HL-60 (cell line): Measurements from ENCODE around the gene DOCK7.
"Not testable (repeated sequence)": the region's sequence is repeated elsewhere in the genome, so short reads cannot be mapped to it uniquely, and the experiment has no call there.

Source experiments
- DNase-seq, 2 experiments: peaks; one replicate each; pipeline ENCODE4 v3.0.0-alpha.2; 2010 to 2020; ENCODE audit warnings: low read depth in 1 of 2, low spot score in 1 of 2
- H3K27ac ChIP-seq: fragments of 250-450 bp; sonication (Bioruptor Pico); replicated peaks from 2 replicates; pipeline ENCODE4 v1.5.1; 2020; ENCODE audit warnings: mild to moderate bottlenecking, moderate library complexity
- H3K27me3 ChIP-seq: fragments of 250-450 bp; sonication (Bioruptor Pico); 2 replicates; pipeline ENCODE4 v1.5.1; 2021; ENCODE audit warnings: mild to moderate bottlenecking, moderate library complexity; ENCODE audit not compliant: insufficient read depth, poor library complexity, severe bottlenecking
- H3K4me3 ChIP-seq: replicated peaks from 2 replicates; pipeline ENCODE4 v1.5.1; 2011; ENCODE audit warnings: mild to moderate bottlenecking, control low read depth, low read length; ENCODE audit not compliant: insufficient read depth
- CTCF ChIP-seq: IDR thresholded peaks from one replicate; pipeline ENCODE4 v1.5.1; 2011; ENCODE audit warnings: low read length, control low read depth, inconsistent platforms; ENCODE audit not compliant: insufficient read depth
- GABPA ChIP-seq: IDR thresholded peaks from 2 replicates; pipeline ENCODE4 v1.6.1; 2012; ENCODE audit warnings: low read depth
- POLR2AphosphoS5 ChIP-seq: IDR thresholded peaks from 2 replicates; pipeline ENCODE4 v1.6.1; 2012; ENCODE audit warnings: low read depth
- SPI1 ChIP-seq: IDR thresholded peaks from 2 replicates; pipeline ENCODE4 v1.6.1; 2012; ENCODE audit warnings: low read depth, mild to moderate bottlenecking, borderline replicate concordance
- TF ChIP-seq, protein P1 (sequence below): IDR thresholded peaks from 2 replicates; pipeline ENCODE4 v1.6.1; 2012; ENCODE audit warnings: low read depth; ENCODE audit not compliant: insufficient replicate concordance

DOCK7 gene

DNA sequence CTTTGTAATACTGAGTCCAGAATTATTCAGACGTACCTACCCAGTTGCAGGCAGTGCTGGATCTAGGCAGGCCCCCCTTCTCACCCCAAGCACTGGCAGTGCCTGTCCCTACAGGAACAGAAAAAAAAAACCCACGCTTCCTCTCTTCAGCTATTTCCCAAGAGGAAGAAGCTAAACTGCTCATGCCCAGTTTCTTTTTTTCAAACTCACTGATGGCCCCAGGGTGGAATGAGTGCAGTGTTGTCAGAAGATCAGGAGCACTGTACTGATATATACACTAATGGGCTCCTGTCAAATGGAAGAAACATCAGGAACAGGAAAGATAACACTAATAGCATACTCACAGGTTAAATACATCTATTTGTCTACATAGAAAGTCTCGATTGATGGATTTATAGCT is 28.2 kb upstream of the DOCK7 start:
- H3K27me3 ChIP-seq: no peaks in the 10 kb centered on the region
- no peak for TF ChIP-seq GABPA
- peak; percentile 69 for TF ChIP-seq SPI1
- peak; percentile 7 to 57 for DNase-seq
- no peak overlapping the region for H3K27ac ChIP-seq
- no peak overlapping the region for H3K4me3 ChIP-seq

DNA sequence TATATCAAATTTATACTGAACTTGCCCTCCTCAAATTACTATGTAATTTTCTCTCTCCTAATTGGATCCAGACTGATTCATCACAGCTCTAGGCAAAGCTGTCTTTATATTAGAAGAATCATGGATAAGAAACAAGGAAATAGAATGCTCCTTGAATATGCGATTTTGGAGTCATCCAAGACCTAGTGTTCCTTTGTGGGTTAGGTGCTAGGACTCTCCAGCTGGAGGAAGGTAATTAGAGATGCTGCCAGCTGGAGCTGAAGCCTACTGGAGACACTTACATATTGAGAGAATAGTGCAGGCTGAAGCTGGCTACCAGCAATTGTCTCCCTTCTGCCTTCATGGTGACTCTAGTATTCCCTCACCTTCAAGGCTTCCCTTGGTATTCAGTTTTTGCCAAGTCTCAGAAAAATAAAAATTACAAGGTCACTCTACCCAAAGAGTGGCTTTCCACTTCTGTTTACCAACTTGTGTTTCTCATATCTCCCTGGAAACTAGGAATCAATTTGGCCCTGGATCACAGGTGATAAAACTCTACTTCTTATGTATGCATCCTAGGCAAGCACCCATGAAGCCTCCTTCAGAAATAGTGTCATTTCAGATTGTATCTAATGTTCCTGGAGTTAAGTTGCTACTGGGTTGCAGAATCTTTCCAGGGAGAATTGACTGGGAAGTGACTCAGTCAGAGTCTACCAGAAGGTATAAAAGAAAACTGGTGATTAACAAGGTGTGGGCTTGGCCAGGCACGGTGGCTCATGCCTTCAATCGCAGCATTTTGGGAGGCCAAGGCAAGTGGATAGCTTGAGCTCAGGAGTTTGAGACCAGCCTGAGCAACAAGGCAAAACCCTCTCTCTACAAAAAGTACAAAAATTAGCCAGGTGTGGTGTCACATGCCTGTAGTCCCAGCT is 24.4 kb upstream of the DOCK7 start:
- Histone ChIP-seq H3K27me3 (no peaks in the 10 kb centered on the region), H3K27ac (no peak overlapping the region), H3K4me3 (no peak overlapping the region)
- DNase-seq: no peak
- TF ChIP-seq POLR2AphosphoS5 (no peak), SPI1 (no peak), CTCF (no peak), GABPA (no peak)
- TF ChIP-seq, protein P1, sequence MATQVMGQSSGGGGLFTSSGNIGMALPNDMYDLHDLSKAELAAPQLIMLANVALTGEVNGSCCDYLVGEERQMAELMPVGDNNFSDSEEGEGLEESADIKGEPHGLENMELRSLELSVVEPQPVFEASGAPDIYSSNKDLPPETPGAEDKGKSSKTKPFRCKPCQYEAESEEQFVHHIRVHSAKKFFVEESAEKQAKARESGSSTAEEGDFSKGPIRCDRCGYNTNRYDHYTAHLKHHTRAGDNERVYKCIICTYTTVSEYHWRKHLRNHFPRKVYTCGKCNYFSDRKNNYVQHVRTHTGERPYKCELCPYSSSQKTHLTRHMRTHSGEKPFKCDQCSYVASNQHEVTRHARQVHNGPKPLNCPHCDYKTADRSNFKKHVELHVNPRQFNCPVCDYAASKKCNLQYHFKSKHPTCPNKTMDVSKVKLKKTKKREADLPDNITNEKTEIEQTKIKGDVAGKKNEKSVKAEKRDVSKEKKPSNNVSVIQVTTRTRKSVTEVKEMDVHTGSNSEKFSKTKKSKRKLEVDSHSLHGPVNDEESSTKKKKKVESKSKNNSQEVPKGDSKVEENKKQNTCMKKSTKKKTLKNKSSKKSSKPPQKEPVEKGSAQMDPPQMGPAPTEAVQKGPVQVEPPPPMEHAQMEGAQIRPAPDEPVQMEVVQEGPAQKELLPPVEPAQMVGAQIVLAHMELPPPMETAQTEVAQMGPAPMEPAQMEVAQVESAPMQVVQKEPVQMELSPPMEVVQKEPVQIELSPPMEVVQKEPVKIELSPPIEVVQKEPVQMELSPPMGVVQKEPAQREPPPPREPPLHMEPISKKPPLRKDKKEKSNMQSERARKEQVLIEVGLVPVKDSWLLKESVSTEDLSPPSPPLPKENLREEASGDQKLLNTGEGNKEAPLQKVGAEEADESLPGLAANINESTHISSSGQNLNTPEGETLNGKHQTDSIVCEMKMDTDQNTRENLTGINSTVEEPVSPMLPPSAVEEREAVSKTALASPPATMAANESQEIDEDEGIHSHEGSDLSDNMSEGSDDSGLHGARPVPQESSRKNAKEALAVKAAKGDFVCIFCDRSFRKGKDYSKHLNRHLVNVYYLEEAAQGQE: no peak

- H3K4me3 ChIP-seq: no peak overlapping the region
- no peak for DNase-seq
- H3K27ac ChIP-seq: no peak overlapping the region
- TF ChIP-seq GABPA: no peak
- TF ChIP-seq, protein P1: no peak
- no peak for TF ChIP-seq CTCF
- no peak for TF ChIP-seq POLR2AphosphoS5
- no peak for TF ChIP-seq SPI1
- no peaks in the 10 kb centered on the region for H3K27me3 ChIP-seq
Measured at GRCh38 chr1:62707744-62708120, 19.5 kb upstream of the DOCK7 start.

DNA sequence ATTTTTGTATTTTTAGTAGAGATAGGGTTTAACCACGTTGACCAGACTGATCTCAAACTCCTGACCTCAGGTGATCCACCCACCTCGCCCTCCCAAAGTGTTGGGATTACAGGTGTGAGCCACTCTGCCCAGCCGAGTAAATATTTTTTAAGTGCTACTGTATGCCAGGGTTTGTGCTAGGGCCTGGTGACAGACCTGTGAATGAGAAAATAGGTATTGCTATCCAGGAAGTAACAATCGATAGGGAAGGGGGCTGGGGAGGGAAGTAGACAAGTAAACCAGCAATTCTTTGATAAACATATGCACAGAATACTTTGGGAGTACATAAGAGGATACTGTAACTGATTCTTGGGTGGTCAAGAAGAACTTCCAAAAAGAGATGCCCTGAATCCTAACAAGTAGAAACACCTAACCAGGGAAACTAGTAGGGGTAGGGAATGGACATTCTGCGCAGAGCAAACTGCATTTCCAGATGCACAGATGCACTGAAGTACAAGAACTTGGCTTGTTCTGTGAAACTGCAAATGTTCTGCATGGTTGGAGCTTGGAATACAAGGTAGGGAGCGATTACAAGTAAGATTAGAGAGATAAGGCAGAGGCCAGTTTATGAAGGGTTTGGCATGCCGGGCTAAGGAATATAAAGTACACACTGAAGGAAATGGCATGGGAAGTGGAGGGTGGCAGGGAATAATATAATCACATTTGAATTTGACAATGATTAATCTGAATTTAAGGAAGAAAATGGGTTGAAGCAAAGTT is 19.0 kb upstream of the DOCK7 start:
- Histone ChIP-seq H3K27ac (no peak overlapping the region), H3K4me3 (no peak overlapping the region), H3K27me3 (no peaks in the 10 kb centered on the region)
- no peak for DNase-seq
- no peak for TF ChIP-seq GABPA
- TF ChIP-seq SPI1: no peak
- no peak for TF ChIP-seq CTCF
- TF ChIP-seq POLR2AphosphoS5: no peak
- TF ChIP-seq, protein P1: no peak

GRCh38 chr1:62698161-62698560 is 10.0 kb upstream of the DOCK7 start:
- not testable (repeated sequence) for H3K27me3 ChIP-seq, H3K4me3 ChIP-seq, DNase-seq, H3K27ac ChIP-seq
